Fibroblast of pulmonary artery (primary cell): ENCODE measurements around the gene NSUN2.

Experiments
- DNase-seq: peaks from one replicate; pipeline ENCODE4 v3.0.0-alpha.2; 2010; ENCODE audit warnings: low read depth
- H3K4me3 ChIP-seq: replicated peaks from 2 replicates; pipeline ENCODE4 v1.5.1; 2011; ENCODE audit warnings: low read depth, mild to moderate bottlenecking, control low read depth, low read length, moderate library complexity
- TF ChIP-seq, protein P1 (sequence below): IDR thresholded peaks from 2 replicates; pipeline ENCODE4 v1.5.1; 2011; ENCODE audit warnings: mild to moderate bottlenecking, control low read depth, low read length, inconsistent platforms; ENCODE audit errors: missing control alignments

Gene NSUN2

DNA sequence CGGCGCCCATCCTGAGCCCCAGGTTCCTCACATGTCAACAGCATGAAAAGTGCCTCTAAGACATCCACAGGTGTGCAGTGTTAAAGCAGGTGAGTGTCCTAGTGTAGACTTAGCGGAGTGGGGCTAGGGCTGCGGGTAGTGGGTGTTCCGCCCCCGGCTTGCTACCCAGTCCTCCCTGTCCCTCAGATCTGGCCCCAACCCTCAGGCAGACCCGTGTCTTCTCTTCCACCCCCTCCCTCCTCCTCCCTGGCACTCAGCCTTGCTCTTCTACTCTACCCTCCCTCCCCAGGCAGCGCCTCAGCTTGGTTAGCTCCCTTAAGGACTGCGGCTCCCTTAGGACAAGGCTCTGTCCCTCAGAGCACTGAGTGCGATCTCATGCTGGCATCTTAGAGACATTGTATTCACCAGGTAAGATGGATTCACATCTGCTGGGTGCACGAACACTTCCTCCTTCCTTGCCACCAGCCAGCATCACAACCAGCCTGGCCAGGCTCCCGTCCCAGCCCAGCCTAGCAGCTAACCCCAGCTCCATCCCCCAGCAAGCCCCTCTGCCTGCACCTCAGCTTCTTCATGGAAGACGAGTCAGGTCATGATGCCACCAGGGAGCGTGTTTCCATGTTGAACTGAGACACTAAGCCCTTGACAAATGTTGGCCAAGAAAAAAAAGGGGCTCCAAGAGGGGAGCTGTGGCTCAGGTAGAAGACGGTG, 46.8 kb downstream of the NSUN2 start:
- DNase-seq: no peak
- no peak overlapping the region for H3K4me3 ChIP-seq
- TF ChIP-seq, protein P1, sequence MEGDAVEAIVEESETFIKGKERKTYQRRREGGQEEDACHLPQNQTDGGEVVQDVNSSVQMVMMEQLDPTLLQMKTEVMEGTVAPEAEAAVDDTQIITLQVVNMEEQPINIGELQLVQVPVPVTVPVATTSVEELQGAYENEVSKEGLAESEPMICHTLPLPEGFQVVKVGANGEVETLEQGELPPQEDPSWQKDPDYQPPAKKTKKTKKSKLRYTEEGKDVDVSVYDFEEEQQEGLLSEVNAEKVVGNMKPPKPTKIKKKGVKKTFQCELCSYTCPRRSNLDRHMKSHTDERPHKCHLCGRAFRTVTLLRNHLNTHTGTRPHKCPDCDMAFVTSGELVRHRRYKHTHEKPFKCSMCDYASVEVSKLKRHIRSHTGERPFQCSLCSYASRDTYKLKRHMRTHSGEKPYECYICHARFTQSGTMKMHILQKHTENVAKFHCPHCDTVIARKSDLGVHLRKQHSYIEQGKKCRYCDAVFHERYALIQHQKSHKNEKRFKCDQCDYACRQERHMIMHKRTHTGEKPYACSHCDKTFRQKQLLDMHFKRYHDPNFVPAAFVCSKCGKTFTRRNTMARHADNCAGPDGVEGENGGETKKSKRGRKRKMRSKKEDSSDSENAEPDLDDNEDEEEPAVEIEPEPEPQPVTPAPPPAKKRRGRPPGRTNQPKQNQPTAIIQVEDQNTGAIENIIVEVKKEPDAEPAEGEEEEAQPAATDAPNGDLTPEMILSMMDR: no peak

DNA sequence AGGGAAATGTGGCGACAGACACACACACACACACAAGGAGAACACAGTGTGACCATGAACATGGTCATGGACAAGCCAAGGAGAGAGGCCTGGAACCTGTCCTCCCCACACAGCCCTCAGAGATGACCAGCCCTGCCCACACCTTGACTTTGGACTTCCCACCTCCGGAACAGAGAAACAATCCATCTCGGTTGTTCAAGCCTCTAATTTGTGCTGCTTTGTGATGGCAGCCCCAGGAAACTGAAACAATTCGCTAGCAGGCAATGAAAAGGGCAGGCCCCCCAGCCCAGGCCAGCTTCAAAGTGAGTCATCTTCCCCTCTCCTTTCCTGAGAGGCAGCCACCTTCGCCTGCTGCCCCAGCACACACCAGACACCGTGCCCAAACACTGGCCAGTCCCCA, 47.7 kb downstream of the NSUN2 start:
- TF ChIP-seq, protein P1: no peak
- no peak for DNase-seq
- no peak overlapping the region for H3K4me3 ChIP-seq

DNA sequence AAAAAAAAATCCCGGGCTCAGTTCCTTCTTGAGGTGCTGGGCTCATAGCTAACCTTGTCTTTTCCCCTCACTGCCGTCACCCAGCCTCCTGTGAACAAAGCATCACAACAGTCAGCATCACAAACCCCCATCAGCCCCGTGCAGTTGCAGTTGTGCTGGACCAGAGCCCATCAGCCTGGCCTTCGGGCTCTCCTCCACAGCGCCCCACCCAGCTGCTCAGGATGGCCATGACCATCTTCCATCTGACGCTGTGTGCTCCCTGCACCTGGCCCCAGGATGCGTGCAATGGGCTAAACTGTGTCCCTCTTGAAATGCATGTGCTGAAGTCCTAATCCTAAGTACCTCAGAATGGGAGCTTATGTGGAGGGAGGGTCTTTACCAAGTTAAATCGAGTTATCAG, 48.1 kb downstream of the NSUN2 start:
- TF ChIP-seq, protein P1: no peak
- DNase-seq: no peak
- H3K4me3 ChIP-seq: no peak overlapping the region

DNA sequence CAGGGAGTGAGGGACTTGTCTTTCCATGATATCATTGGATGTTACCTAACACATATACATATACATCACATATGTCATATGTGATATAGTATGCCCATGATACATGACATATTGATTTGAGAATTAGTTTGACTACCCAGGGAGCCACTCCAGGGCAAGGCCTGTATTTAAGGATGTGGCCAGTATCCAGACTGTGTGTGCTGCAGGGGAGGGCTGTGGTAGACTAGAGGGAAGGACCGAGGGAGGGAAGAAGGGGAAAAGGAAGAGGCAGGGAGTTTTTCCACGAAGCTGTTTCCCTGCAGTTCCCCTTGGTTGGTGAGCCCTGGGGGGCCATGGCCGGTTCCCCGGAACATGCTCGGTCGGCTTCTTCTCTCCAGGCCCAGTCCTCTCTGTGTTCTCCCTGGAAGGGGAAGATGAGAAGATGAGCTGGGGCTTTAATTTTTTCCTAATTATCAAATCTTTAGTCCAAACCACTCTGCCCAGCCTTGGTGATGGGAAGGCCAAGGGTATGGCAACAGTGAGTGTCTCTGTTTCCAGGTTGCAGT, 48.7 kb downstream of the NSUN2 start:
- no peak overlapping the region for H3K4me3 ChIP-seq
- DNase-seq: no peak

DNA sequence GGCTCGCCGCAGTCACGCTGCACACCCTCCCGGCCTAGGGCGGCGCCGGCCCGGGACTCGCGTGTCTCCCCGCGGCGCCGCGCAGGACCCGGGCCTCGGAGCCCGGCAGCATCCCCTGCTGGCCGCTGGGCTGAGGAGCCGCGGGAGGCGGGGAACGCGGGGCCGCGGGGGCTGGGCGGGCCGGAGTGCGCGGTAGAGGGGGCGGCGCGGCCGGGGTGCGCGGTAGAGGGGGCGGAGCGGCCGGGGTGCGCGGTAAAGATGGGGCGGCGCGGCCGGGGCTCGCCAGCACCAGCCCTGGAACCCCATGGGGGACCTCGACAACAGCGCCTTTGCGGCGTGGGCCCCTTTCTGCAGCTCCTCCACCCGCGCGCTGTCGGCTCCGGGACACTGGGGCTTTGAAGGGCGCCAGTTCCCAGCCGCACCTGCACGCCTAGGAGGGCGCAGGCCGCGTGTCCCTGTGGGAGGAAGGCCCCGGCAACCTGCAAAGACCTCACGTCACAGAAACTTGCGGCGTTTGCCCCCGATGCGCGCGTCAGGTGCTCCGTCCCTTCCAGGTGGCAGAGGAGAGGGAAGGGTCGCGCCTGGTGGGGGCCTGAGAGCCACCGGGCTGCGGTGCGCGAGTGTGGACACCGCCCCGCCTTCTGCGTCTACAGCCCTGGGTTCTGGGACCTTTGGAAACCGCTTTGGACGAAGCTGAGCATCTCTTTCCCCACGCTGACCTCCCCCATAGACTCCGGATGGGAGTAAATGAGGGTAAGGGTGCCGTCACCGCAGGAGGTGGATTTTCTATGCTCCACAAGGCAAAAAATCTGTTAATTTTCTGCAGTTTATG, 49.6 kb downstream of the NSUN2 start:
- TF ChIP-seq, protein P1: no peak
- DNase-seq: peak; percentile 4
- H3K4me3 ChIP-seq: peak overlapping the region; percentile 36

More for the DNA sequence above, 48.7 kb downstream of the NSUN2 start:
- TF ChIP-seq, protein P1: no peak

DNA sequence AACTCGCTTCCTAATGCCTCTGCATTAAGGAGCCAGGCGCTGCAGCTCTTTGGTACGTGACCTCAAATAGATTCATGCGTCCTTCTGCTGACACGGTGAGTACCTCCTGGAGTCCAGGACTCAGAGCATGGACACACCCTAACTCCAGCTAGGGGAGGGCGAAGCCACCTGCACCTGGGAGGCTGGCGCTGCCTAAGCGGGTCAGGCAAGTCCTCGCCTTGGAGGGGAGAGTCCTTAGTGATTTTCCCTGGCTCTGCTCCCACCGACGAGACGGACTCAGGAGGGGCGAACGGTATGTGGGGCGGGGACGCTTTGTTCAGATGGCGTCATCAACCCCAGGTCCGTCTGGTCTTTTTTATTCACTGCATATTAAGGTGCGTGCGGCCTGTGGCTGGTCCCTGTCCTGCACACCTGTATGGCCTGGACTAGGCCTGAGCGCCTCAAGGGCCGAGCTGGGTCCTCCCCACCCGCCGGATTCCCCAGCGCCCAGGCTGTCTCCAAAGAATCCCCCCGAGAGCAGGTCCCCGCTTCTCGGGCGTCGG, 50.3 kb downstream of the NSUN2 start:
- no peak overlapping the region for H3K4me3 ChIP-seq
- DNase-seq: no peak
- TF ChIP-seq, protein P1: no peak
